Smooth muscle cell (in vitro differentiated cells): Measurements from ENCODE around the gene ETV6. TPM values are rescaled to one million over a fixed set of nuclear protein-coding genes. Genes with fewer than 3 reads are reported as not detected.

Experiments
- DNase-seq: peaks from one replicate; lab custom pipeline; 2025; ENCODE audit not compliant: unreplicated experiment; lab: John Stamatoyannopoulos, UW
- H2AFZ ChIP-seq: fragments of 200-600 bp; sonication (generic); 2 replicates; pipeline ENCODE4 v1.6.0; 2016; ENCODE audit warnings: antibody characterized with exemption, low read depth, mild to moderate bottlenecking
- H3F3A ChIP-seq: fragments of 200-600 bp; sonication (generic); 2 replicates; pipeline ENCODE4 v1.6.0; 2017; ENCODE audit warnings: antibody characterized with exemption, low read depth
- H3K27ac ChIP-seq: fragments of 200-600 bp; sonication (generic); 2 replicates; pipeline ENCODE4 v1.5.1; 2016; ENCODE audit warnings: low read depth, mild to moderate bottlenecking
- H3K27me3 ChIP-seq: fragments of 200-600 bp; sonication (generic); 2 replicates; pipeline ENCODE4 v1.6.1; 2016; ENCODE audit warnings: low read depth, mild to moderate bottlenecking
- H3K36me3 ChIP-seq: fragments of 200-600 bp; sonication (generic); 2 replicates; pipeline ENCODE4 v1.5.1; 2016; ENCODE audit warnings: low read depth
- H3K4me1 ChIP-seq: fragments of 200-600 bp; sonication (generic); 2 replicates; pipeline ENCODE4 v1.5.1; 2016; ENCODE audit warnings: low read depth
- H3K4me2 ChIP-seq: fragments of 200-600 bp; sonication (generic); 2 replicates; pipeline ENCODE4 v1.6.0; 2016; ENCODE audit warnings: mild to moderate bottlenecking
- H3K4me3 ChIP-seq: fragments of 200-600 bp; sonication (generic); 2 replicates; pipeline ENCODE4 v1.5.1; 2016; ENCODE audit warnings: mild to moderate bottlenecking
- H3K79me2 ChIP-seq: fragments of 200-600 bp; sonication (generic); 2 replicates; pipeline ENCODE4 v1.6.0; 2016; ENCODE audit warnings: low read depth, mild to moderate bottlenecking
- H3K9ac ChIP-seq: fragments of 200-600 bp; sonication (generic); 2 replicates; pipeline ENCODE4 v1.6.0; 2016; ENCODE audit warnings: low read depth
- H3K9me3 ChIP-seq: fragments of 200-600 bp; sonication (generic); replicated peaks from 2 replicates; pipeline ENCODE4 v1.5.1; 2016; ENCODE audit warnings: low read depth
- H4K20me1 ChIP-seq: fragments of 200-600 bp; sonication (generic); 2 replicates; pipeline ENCODE4 v1.6.0; 2016; ENCODE audit warnings: low read depth
- WGBS: methylation state at CpG from one replicate; pipeline ENCODE4 v1.1.7; 2016; ENCODE audit warnings: low lambda C conversion rate; 5-methylcytosine and 5-hydroxymethylcytosine counted together
- polyA plus RNA-seq: library from polyadenylated mRNA; unstranded; fragments of >200 nt; fragmentation: Nextera tagmentation; extraction: Ambion mirVana; gene quantifications from 2 replicates; pipeline ENCODE4 v1.2.1, GENCODE V29; 2016
- total RNA-seq: library from RNA; depleted of rRNA; stranded (reverse); fragments of >200 nt; gene quantifications from 2 replicates; pipeline ENCODE4 v1.2.3, GENCODE V29; 2014
- TF ChIP-seq, protein P1 (sequence below): fragments of 200-600 bp; sonication (generic); IDR thresholded peaks from 2 replicates; pipeline ENCODE4 v1.5.1; 2017; ENCODE audit warnings: borderline replicate concordance, mild to moderate bottlenecking, antibody characterized with exemption; ENCODE audit not compliant: insufficient read depth, poor library complexity, severe bottlenecking

ETV6 gene
- total and polyA plus RNA-seq, 2 experiments from 2014 or later = 11.5 to 23.8 TPM

DNA sequence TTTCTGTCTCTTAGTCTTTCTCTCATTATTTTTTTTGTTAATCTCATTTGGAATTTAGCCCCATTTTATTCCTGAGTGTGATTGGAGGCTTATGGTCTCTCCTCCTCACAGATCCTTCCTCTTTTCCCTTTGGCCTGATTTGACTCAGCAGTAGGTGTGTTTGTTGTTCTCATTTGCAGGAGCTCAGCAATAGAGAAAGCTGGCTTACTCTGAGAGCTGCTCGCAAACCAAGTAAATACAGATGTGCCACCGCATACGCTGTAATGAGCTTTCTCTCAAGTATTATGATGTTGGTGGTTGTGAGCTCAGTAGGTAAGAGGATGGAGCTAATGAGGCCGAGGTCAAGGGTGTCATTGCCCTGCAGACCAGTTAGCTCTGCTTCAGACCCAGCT, 206.5 kb downstream of the ETV6 start:
- no peak for DNase-seq
- peaks cover 5% of the 10 kb centered on the region for H4K20me1 ChIP-seq
- 75% methylated on average over 4 of the region's 4 CpGs for WGBS

DNA sequence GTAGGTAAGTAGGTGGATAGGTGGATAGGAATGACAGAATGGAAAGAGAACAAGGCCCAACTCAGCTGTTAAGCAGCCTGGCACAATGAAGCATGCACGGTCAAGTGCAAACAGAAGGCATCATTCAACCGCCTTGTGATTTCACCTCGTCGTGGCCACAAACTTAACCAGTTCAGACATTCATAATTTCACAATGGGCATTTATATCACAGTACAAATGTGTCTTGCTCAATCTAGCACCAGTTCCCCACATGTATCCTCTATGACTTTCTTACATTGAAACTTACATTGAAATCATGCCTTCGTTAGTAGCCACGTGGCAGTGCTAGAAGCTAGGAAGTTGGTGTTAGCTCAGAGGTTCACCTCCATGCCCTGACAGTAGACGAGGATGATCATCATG, 207.5 kb downstream of the ETV6 start:
- Histone ChIP-seq H3K36me3 (peaks cover 3% of the 10 kb centered on the region), H2AFZ (no peak overlapping the region), H3K4me3 (no peak overlapping the region), H3K4me1 (peaks cover 8% of the 10 kb centered on the region), H3K9ac (no peak overlapping the region), H3K27ac (no peak overlapping the region), H3K27me3 (no peaks in the 10 kb centered on the region), H4K20me1 (peaks cover 5% of the 10 kb centered on the region), H3K79me2 (no peaks in the 10 kb centered on the region), H3K9me3 (no peaks in the 10 kb centered on the region), H3F3A (no peaks in the 10 kb centered on the region), H3K4me2 (no peak overlapping the region)
- 92% methylated on average over 7 of the region's 7 CpGs for WGBS
- TF ChIP-seq, protein P1, sequence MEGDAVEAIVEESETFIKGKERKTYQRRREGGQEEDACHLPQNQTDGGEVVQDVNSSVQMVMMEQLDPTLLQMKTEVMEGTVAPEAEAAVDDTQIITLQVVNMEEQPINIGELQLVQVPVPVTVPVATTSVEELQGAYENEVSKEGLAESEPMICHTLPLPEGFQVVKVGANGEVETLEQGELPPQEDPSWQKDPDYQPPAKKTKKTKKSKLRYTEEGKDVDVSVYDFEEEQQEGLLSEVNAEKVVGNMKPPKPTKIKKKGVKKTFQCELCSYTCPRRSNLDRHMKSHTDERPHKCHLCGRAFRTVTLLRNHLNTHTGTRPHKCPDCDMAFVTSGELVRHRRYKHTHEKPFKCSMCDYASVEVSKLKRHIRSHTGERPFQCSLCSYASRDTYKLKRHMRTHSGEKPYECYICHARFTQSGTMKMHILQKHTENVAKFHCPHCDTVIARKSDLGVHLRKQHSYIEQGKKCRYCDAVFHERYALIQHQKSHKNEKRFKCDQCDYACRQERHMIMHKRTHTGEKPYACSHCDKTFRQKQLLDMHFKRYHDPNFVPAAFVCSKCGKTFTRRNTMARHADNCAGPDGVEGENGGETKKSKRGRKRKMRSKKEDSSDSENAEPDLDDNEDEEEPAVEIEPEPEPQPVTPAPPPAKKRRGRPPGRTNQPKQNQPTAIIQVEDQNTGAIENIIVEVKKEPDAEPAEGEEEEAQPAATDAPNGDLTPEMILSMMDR = no peak
- DNase-seq = no peak

More for the DNA sequence above, 206.5 kb downstream of the ETV6 start:
- Histone ChIP-seq H3K9ac (no peak overlapping the region), H2AFZ (no peak overlapping the region), H3K27ac (no peak overlapping the region), H3K79me2 (no peaks in the 10 kb centered on the region), H3K4me1 (peaks cover 3% of the 10 kb centered on the region), H3K4me2 (no peak overlapping the region), H3K36me3 (peaks cover 3% of the 10 kb centered on the region), H3K9me3 (no peaks in the 10 kb centered on the region), H3K27me3 (no peaks in the 10 kb centered on the region), H3F3A (no peaks in the 10 kb centered on the region), H3K4me3 (no peak overlapping the region)
- TF ChIP-seq, protein P1 = no peak

DNA sequence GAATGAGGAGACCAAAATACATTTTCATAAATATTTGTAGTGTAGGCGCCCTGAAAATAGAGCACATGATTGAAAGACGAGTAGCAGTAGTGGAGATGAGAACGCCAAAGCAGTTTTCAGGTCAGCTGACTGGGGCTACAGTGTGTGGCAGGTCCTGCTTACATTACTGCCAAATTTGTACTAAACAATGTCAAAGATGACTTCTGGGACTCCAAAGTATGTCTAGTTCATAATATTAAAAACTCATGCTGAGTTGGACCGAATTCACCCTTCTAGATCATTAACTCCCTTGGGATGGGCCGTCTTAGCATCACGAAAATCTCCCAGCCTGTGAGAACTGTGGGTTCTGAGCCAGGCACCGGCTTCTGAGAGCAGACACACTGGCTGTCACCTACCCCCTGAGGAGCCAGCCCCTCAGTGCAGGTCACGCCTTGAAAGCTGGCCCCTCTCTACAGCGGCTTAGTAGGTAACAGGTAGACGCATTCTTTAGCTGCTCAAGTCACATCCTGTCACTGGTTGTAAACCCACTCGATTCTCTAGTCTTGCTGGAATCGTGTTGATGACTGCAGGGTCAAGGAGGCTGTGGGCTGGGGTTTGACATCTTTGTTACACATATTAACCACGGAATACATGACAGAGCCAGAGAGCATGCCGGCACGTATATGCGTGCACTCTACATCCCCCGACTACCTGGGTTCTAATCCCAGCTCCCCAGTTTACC, 210.4 kb downstream of the ETV6 start:
- TF ChIP-seq, protein P1 = no peak

DNA sequence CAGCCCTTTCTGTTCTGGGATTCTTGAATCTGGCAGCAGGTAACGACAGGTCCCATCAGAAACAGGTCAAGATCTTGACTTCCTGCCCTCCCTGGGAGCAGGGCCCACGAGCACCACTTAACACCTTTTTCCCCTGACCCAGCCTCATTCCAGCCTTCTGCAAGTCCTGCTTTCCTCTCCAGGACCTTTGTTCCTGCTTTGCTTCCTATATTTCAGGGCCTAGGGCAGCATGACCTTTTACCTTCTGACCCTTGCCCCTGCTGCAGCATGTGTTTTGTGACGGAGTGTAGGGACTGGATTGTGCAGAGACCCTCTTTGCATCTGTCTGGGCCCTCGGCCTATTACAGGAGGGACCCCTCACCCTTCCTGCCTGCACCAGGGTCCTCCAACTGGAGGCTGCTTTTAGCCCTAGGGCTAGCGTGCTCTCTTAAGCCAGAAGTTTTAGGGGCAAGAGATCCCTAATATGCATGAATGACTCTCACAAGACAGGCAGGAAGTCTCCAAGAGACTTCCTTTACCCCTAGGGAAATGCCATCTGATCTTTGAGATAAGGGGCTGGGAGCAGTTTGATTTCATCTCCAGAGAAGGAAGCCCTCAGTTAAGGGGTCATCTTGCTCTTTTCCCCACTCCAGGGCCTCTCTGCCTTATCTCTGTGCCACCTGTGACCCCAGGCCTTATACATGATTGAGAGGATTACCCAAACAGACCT, 211.8 kb downstream of the ETV6 start:
- Histone ChIP-seq H2AFZ (no peak overlapping the region), H3K4me1 (peaks cover 17% of the 10 kb centered on the region), H3K4me2 (no peak overlapping the region), H3K9ac (no peak overlapping the region), H3K4me3 (no peak overlapping the region), H3K79me2 (peaks cover 3% of the 10 kb centered on the region), H3K27ac (peak overlapping the region; percentile 87), H3F3A (peaks cover 10% of the 10 kb centered on the region), H3K9me3 (no peaks in the 10 kb centered on the region), H4K20me1 (no peaks in the 10 kb centered on the region), H3K36me3 (peaks cover 9% of the 10 kb centered on the region), H3K27me3 (no peaks in the 10 kb centered on the region)
- no peak for DNase-seq
- TF ChIP-seq, protein P1 = no peak
- WGBS = 60% methylated on average over 5 of the region's 5 CpGs

More for the DNA sequence above, 210.4 kb downstream of the ETV6 start:
- no peak overlapping the region for H2AFZ ChIP-seq
- H3K36me3 ChIP-seq = no peaks in the 10 kb centered on the region
- H3K4me3 ChIP-seq = no peak overlapping the region
- WGBS = 78% methylated on average over 17 of the region's 17 CpGs
- no peak overlapping the region for H3K27ac ChIP-seq
- no peaks in the 10 kb centered on the region for H4K20me1 ChIP-seq
- no peaks in the 10 kb centered on the region for H3K79me2 ChIP-seq
- H3K4me1 ChIP-seq = peaks cover 20% of the 10 kb centered on the region
- H3K9ac ChIP-seq = no peak overlapping the region
- no peak overlapping the region for H3K4me2 ChIP-seq
- H3F3A ChIP-seq = peaks cover 10% of the 10 kb centered on the region
- H3K9me3 ChIP-seq = no peaks in the 10 kb centered on the region
- no peaks in the 10 kb centered on the region for H3K27me3 ChIP-seq
- DNase-seq = no peak
